GM23338 (cell line): ENCODE measurements around the gene TYRP1.

ENCODE experiments used
- CREB1 ChIP-seq: fragments of 250-450 bp; sonication (Bioruptor Pico); IDR thresholded peaks from 2 replicates; pipeline ENCODE4 v1.5.0; 2020; ENCODE audit warnings: low read depth, mild to moderate bottlenecking, moderate library complexity
- CTCF ChIP-seq, 2 experiments: fragments of 200-600 bp in 1 of 2; sonication (generic) in 1 of 2; conservative IDR thresholded peaks; 2 replicates each; pipeline versions ENCODE4 v1.5.1 to v1.6.1; 2016 to 2017; ENCODE audit warnings: antibody characterized with exemption in 2 of 2, low read depth in 2 of 2, mild to moderate bottlenecking in 2 of 2, moderate library complexity in 1 of 2
- ETS1 ChIP-seq: IDR thresholded peaks from 2 replicates; pipeline ENCODE4 v1.6.1; 2016; ENCODE audit warnings: antibody characterized with exemption
- EZH2 ChIP-seq: fragments of 200-600 bp; sonication (generic); IDR thresholded peaks from one replicate; pipeline ENCODE4 v1.8.0; 2017; ENCODE audit warnings: antibody characterized with exemption, mild to moderate bottlenecking, low read depth; ENCODE audit not compliant: unreplicated experiment
- EZH2phosphoT487 ChIP-seq: fragments of 200-600 bp; sonication (generic); IDR thresholded peaks from one replicate; pipeline ENCODE4 v1.8.1; 2018; ENCODE audit warnings: antibody characterized with exemption; ENCODE audit not compliant: unreplicated experiment
- JUNB ChIP-seq: IDR thresholded peaks from one replicate; pipeline ENCODE4 v1.6.1; 2016; ENCODE audit warnings: antibody characterized with exemption; ENCODE audit not compliant: unreplicated experiment
- POLR2AphosphoS5 ChIP-seq: IDR thresholded peaks from 2 replicates; pipeline ENCODE4 v1.6.1; 2016; ENCODE audit warnings: antibody characterized with exemption, low read depth
- REST ChIP-seq: IDR thresholded peaks from one replicate; pipeline ENCODE4 v1.6.1; 2018; ENCODE audit warnings: antibody characterized with exemption; ENCODE audit not compliant: unreplicated experiment
- ZNF331 ChIP-seq: fragments of 250-450 bp; sonication (Bioruptor Pico); IDR thresholded peaks from 2 replicates; pipeline ENCODE4 v1.5.0; 2020; ENCODE audit warnings: low read depth, mild to moderate bottlenecking, moderate library complexity

- TF ChIP-seq CTCF (conservative IDR thresholded peaks at IDR 0.05; ENCODE audit: low read depth in 2 of 2), result no peak
- TF ChIP-seq POLR2AphosphoS5, result no peak
- no peak for TF ChIP-seq EZH2phosphoT487
- TF ChIP-seq CREB1, result no peak
- TF ChIP-seq ZNF331 (CRISPR knock-in tag), result no peak
- TF ChIP-seq JUNB, result no peak
- no peak for TF ChIP-seq REST
- no peak for TF ChIP-seq EZH2
- TF ChIP-seq ETS1, result no peak
Observed at GRCh38 chr9:12656803-12657202, 36.4 kb upstream of the TYRP1 start.
